HK-2 (cell line): ENCODE measurements around the gene TXN2.
"Not testable (repeated sequence)": the region's sequence is repeated elsewhere in the genome, so short reads cannot be mapped to it uniquely, and the experiment has no call there.

Source experiments
- DNase-seq: peaks from one replicate; pipeline ENCODE4 v3.0.0-alpha.2; 2018; ENCODE audit not compliant: unreplicated experiment

Gene TXN2

GRCh38 chr22:36431977-36432376 lies 49.5 kb downstream of the TXN2 start:
- no peak for DNase-seq

- no peak for DNase-seq
Observed at GRCh38 chr22:36430863-36431262, 50.6 kb downstream of the TXN2 start.

DNA sequence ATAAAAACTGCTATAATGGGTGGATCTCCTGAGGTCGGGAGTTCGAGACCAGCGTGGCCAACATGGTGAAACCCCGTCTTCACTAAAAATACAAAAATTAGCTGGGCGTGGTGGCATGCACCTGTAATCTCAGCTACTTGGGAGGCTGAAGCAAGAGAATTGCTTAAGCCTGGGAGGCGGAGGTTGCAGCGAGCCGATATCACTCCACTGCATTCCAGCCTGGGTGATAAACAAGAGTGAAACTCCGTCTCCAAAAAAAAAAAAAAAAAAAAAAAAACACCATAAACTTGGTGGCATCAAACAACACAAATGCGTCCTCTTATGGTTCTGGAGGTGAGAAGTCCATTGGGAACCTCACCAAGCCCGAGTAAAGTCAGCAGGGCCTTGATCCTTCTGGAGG lies 53.5 kb downstream of the TXN2 start:
- DNase-seq = not testable (repeated sequence)

DNA sequence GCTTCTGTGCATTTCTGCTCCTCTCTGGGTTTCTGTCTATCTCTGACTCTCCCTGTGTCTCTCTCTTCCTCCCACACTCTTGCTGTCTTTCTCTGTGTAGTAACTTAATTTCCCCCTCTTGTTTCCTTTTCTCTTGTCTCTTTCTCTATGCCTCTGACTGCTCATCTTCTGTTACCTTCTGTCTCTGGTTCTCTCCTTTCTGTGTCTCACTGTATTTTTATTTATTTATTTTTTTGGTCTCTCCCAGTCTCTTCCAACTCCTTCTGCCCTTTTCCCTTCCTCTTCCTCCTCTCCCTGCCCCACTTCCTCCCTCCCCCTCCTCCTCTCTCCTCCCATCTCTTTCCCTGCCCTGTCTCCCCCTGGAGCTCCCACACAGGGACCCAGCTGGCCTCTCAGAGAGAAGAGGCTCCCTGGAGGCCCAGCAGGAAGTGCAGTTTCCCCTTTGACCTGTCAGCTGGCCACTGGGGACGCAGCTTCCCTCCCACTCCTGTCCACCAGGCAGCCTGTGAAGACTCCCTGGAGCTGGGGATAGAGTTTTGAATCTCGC lies 55.4 kb downstream of the TXN2 start:
- no peak for DNase-seq

DNA sequence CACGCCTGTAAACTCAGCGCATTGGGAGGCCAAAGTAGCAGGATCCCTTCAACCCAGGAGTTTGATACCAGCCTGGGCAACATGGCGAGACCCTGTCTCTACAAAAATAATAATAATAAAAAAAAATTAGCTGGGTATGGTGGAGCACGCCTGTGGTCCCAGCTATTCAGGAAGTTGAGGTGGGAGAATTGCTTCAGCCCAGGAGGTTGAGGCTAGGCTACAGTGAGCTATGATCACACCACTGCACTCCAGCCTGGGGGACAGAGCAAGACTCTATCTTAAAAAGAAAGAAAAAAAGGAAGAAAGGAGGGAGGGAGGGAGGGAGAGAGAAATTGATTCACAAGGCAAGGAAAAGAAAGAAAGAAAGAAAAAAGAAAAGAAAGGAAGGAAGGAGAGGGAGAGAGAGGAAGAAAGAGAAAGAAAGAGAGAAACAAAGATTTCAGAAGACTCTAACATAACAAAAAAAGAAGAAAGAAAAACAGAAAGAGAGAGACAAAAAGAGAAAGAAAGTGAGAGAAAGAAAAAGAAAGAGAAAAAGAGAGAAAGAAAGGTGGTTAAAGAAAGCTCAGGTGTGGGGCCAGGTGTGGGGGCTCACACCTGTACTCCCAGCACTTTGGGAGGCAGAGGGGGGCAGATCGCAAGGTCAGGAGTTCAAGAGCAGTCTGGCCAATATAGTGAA lies 56.4 kb downstream of the TXN2 start:
- no peak for DNase-seq

- not testable (repeated sequence) for DNase-seq
Observed at GRCh38 chr22:36424466-36424865, 57.0 kb downstream of the TXN2 start.

- DNase-seq = no peak
Observed at GRCh38 chr22:36423461-36424404, 57.7 kb downstream of the TXN2 start.

GRCh38 chr22:36422287-36423014 lies 59.0 kb downstream of the TXN2 start:
- DNase-seq = no peak

DNA sequence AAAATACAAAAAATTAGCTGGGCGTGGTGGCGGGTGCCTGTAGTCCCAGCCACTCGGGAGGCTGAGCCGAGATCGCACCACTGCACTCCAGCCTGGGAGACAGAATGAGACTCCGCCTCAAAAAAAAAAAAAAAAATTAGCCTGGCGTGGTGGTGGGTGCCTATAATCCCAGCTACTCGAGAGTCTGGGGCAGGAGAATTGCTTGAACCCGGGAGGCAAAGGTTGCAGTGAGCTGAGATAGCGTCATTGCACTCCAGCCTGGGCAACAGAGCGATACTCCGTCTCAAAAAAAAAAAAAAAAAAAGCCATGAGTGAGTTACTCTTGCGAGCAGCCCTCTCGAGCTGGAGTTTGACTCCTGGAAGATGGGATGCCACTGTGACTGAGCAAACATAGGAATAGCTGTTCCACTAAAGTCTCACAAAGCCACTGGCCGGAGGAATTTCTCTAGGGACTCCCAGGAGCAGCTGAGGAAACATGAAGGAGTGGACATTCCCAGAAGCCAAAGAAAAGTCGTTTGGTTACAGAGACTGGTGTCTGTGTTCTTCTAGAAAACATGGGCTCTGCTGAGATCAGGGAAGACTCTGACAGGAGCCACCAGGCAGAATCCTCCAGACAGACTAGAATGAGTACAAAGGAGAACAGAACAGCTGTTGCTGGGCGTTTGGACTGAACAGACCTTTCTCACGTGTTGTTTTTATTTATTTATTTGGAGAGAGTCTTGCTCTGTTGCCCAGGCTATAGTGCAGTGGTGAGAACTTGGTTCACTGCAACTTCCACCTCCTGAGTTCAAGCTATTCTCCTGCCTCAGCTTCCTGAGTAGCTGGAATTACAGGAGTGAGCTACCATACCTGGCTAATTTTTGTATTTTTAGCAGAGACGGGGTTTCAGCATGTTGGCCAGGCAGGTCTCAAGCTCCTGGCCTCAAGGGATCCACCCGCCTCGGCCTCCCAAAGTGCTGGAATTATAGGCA lies 61.2 kb downstream of the TXN2 start:
- DNase-seq = no peak

GRCh38 chr22:36419177-36419911 lies 62.1 kb downstream of the TXN2 start:
- no peak for DNase-seq

GRCh38 chr22:36417281-36417686 lies 64.2 kb downstream of the TXN2 start:
- peak; percentile 56 for DNase-seq
